NOMO-1 (cell line): ENCODE data around the gene SURF4.
"Not testable (repeated sequence)": the region's sequence is repeated elsewhere in the genome, so short reads cannot be mapped to it uniquely, and the experiment has no call there.

ENCODE experiments used
- DNase-seq, 2 experiments: peaks; one replicate each; lab custom pipeline; 2025; ENCODE audit not compliant: unreplicated experiment in 2 of 2; lab: John Stamatoyannopoulos, UW

Gene SURF4

DNA sequence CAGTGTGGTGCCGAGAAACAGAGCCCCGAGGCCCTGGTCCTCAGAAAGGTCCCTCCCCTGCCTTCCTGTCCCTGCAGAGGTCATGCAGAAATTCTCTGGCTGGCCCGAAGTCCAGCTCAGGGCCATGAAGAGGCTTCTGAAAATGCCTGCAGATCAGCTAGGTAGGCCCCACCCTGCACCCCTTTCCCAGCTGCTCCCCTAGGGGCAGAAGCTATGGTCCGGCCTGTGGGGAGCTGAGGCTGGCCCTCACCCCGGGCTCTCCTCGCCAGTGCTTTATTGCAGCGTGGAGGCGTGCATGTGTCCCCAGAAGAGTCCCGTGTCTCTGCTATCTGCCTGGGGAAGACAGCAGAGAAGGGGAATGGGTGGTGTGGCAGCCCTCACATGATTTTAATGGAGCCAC, 22.0 kb upstream of the SURF4 start:
- no peak for DNase-seq

GRCh38 chr9:133397370-133397769, 21.5 kb upstream of the SURF4 start:
- no peak for DNase-seq

DNA sequence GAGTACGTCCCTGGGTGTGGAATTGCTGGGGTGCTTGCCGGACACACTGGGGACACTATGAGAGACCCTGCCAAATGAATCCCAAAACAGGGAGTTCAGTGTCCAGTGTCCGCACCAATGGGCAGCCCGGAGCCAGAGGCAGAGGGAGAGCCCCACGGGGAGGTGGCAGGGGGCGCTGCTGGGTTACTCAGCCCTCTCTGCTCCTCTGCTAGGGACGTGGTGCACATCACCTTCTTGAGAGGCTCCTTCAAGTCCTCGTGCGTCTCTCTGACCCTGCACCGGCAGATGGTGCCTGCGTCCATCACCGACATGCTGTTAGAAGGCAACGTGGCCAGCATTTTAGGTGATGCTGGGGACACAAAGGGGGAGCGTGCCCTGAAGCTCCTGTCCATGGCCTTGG, 21.1 kb upstream of the SURF4 start:
- DNase-seq = no peak

DNA sequence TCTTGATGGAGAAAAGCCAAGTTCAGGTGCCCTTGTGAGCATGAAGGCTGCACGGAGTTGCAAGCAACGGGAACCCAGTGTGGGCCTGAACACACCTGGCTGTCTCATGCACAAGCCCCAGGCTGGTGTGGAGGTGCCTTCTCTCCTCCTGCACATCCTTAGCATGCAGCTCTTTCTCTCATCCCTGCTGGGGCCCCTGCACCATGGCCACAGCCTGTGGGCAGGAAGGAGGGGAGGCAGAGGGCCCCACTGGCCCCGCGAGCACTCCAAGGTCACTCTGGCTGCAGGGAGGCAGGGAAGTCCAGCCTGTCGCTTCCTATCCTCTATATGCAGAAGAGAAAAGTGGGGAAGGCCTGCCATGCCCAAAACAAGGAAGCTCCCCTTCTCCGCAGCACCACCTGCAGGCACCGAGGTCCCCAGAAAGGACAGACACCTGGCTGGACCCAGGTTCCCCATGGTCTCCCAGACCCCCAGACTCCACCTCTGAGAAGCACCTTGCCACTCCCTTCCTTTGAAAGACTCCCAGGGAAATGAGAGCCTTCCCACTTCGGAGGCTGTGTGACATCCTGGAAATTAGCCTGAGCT, 18.9 kb upstream of the SURF4 start:
- no peak for DNase-seq

DNA sequence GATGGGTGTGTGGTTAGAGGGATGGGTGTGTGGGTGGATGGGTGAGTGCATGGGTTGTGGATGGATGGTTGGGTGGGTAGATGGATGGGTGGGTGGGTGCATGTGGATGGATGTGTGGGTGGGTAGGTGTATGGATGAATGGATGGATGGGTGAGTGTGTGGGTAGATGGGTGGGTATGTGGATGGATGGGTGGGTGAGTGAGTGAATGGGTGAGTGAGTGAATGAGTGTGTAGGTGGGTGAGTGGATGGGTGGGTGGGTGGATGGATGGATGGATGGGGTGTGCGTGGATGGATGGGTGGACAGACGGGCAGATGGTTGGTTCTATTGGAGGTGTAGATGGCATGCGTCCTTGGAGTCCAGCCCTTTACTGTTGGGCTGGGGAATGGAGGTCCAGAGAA, 17.5 kb upstream of the SURF4 start:
- no peak for DNase-seq

DNA sequence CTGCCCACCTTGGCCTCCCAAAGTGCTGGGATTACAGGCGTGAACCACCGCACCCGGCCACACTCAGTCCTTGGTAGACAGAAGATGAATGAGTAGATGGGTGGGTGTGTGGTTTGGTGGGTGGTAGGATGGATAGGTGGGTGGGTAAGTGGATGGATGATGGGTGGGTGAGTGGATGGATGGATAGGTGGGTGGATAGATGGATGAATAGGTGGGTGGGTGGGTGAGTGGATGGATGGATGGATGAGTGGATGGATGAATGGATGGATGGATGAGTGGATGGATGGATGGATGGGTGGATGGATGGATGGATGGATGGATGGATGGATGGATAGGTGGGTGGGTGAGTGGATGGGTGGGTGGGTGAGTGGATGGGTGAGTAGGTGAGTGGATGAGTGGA, 16.4 kb upstream of the SURF4 start:
- DNase-seq = not testable (repeated sequence)

DNA sequence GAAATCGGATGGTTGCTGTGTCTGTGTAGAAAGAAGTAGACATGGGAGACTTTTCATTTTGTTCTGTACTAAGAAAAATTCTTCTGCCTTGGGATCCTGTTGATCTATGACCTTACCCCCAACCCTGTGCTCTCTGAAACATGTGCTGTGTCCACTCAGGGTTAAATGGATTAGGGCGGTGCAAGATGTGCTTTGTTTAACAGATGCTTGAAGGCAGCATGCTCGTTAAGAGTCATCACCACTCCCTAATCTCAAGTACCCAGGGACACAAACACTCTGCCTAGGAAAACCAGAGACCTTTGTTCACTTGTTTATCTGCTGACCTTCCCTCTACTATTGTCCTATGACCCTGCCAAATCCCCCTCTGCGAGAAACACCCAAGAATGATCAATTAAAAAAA, 15.6 kb upstream of the SURF4 start:
- not testable (repeated sequence) for DNase-seq

- DNase-seq = no peak
Measured at GRCh38 chr9:133390713-133391112, 14.9 kb upstream of the SURF4 start.

GRCh38 chr9:133389562-133389961, 13.7 kb upstream of the SURF4 start:
- no peak for DNase-seq

- no peak for DNase-seq
Measured at GRCh38 chr9:133389025-133389557, 13.2 kb upstream of the SURF4 start.

DNA sequence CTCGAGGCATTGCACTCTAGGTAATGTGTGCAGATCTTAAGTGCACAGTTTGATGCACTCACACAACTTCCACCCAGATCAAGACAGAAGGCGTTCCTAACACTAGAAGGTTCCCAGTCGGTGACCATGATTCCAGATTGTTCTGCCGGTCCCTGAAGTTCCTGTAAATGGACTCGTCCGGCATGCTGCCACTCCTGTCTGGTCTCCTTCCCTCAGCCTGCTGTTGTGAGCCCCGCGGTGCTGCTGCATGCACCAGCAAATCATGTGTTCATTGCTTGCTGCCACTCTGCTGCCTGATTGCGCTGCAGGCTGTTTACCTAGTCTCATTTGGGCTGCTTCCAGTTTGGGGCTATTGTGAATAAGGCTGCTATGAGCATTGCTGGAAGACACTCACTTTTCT, 11.8 kb upstream of the SURF4 start:
- DNase-seq = no peak

DNA sequence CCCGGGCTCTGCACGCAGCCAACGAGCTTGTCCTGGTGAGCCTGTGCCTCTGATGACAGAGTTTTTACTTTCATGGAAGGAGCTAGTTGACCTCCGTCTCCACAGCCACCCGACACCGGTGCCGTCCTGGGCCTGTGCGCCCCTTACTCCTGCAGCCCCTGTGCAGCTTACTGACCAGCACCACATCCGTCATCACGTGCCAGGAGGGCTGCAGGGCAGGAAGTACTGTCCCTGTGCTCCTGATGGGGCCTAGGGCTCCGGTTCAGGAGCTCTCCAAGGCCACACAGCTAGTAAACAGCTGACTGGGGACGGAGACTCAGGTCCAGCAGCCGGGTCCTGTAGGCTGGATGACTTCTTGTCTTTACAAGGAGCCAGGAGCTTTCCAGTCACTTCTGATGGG, 10.5 kb upstream of the SURF4 start:
- DNase-seq = no peak

GRCh38 chr9:133385452-133385851, 9.6 kb upstream of the SURF4 start:
- DNase-seq = no peak

- no peak for DNase-seq
Measured at GRCh38 chr9:133384736-133385321, 9.0 kb upstream of the SURF4 start.

- no peak for DNase-seq
Measured at GRCh38 chr9:133383438-133383837, 7.6 kb upstream of the SURF4 start.

- DNase-seq = no peak
Measured at GRCh38 chr9:133382507-133383141, 6.8 kb upstream of the SURF4 start.

DNA sequence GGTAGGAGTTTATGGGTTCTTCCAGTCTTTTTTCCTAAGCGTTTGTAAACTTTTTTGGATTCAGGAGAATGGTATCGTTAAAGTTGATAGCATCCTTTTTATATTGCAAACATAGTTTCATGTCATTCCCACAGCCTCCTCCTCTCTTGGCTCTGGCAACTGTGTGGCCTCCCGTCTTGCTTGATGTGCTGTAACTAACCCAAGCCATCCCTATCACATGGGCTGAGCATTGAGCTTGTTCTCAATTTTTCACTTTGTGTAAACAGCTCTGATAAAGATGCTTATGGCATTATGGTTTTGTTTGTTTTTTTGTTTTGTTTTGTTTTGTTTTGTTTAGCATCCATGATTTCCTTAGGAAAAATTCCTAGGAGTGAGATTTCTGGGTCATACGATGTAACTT, 4.9 kb upstream of the SURF4 start:
- no peak for DNase-seq

DNA sequence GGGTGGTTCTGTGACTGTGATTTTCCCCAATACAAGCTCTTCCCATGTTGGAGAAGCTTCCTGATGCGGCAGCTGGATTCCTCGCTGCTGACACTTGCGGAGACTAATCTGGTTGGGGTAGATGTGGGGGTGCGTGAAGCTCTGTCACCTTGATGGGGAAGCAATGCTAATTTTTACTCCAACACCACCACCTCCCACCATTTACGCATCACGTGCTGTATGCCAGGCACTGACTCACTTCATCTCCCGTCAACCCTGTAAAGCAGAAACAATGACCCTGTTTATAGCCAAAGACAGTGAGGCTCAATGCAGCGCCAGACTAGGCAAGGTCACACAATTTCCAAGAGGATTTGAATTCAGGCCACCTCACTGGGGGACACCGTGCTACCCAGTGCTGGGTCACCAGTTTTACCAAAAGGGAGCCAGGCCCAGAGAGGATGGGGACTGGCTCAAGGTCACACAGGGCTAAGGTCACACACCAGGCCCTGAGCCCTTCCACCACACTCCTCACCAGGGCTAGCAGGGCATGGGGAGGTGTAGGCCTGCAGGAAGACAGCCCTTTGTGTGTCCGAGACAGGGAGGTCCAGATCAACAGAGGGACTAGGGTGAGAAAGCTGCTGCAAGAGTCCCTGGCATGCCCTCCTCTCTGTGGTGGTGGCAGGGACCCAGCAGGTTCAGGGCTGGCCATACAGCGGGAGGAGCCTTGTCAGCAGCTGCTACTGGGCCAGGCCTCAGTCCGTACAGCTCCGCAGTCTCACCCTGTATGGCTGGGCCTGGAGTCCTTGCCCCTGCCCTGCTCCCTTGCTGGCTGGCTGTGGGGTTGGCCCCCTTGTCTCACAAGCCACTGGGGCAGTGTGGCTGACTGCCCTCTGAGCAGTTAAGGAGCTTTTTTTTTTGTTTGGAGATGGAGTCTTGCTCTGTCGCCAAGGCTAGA, 3.6 kb upstream of the SURF4 start:
- no peak for DNase-seq

DNA sequence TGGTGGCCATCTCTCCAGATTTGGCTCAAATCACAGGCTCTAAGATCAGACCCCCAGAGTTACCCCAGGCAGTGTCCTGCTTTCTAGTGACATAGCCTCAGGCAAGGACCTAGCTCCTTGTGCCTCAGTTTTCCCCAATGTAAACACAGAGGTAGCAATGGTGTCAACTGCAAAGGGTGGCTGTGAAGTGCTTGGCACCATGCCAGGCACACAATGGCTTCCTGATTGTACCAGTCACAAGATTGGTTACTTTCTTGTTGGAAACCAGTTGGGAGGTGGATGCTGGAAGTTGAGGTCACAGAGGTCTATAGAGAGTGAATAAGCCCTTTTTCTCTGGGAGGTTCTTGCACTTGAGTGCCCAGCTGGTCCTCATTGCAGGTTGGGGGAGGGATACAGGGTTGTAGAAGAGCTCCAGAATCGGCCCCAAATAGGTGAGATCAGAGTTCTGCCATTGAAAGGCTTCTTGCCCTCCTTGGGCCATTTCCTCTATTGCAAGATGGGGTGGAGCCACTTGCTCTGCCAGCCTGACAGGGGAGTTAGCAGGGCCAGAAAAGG, 2.6 kb upstream of the SURF4 start:
- no peak for DNase-seq

DNA sequence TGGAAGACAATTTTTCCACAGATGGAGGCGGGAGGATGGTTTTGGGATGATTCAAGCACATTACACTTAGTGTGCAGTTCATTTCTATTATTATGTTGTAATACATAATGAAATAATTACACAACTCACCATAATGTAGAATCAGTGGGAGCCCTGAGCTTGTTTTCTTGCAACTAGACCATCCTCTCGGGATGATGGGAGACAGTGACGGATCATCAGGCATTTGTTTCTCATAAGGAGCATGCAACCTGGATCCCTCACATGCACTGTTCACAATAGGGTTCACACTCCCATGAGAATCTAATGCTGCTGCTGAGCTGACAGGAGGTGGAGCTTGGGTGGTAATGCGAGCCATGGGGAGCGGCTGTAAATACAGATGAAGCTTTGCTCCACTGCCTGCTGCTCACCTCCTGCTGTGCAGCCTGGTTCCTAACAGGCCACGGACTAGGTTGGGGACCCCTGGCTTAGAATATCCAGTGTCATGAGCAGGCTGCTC, 1.9 kb upstream of the SURF4 start:
- DNase-seq = no peak

- not testable (repeated sequence) for DNase-seq
Measured at GRCh38 chr9:133377280-133377679, 1.4 kb upstream of the SURF4 start.
